GM23338 (cell line): Measurements from ENCODE around the gene APP. TPM values are rescaled to one million over a fixed set of nuclear protein-coding genes. Genes with fewer than 3 reads are reported as not detected.

Experiments used
- ATAC-seq: fragments of 200-7000 bp; cut with Tn5 transposase; 3 replicates; pipeline ENCODE4 v1.9.1; 2020
- DNase-seq: peaks from one replicate; pipeline ENCODE4 v3.0.0-alpha.2; 2015; ENCODE audit warnings: low spot score
- H2AFZ ChIP-seq: fragments of 200-600 bp; sonication (generic); 2 replicates; pipeline ENCODE4 v1.8.0; 2016; ENCODE audit warnings: antibody characterized with exemption, mild to moderate bottlenecking, moderate library complexity
- H3F3A ChIP-seq: fragments of 200-600 bp; sonication (generic); replicated peaks from 2 replicates; pipeline ENCODE4 v1.8.0; 2017; ENCODE audit warnings: antibody characterized with exemption, mixed run types, low read depth
- H3K27ac ChIP-seq: fragments of 200-600 bp; sonication (generic); 2 replicates; pipeline ENCODE4 v1.6.1; 2016; ENCODE audit warnings: low read depth
- H3K27me3 ChIP-seq: fragments of 200-600 bp; sonication (generic); 2 replicates; pipeline ENCODE4 v1.8.0; 2016; ENCODE audit warnings: mild to moderate bottlenecking, mixed run types, moderate library complexity; ENCODE audit not compliant: insufficient read depth
- H3K36me3 ChIP-seq: fragments of 200-600 bp; sonication (generic); 2 replicates; pipeline ENCODE4 v1.8.0; 2016; ENCODE audit warnings: mild to moderate bottlenecking; ENCODE audit not compliant: insufficient read depth
- H3K4me1 ChIP-seq: fragments of 200-600 bp; sonication (generic); 2 replicates; pipeline ENCODE4 v1.8.0; 2016; ENCODE audit warnings: mild to moderate bottlenecking, moderate library complexity; ENCODE audit not compliant: insufficient read depth
- H3K4me2 ChIP-seq: fragments of 200-600 bp; sonication (generic); 2 replicates; pipeline ENCODE4 v1.7.1; 2017; ENCODE audit warnings: mixed run types
- H3K4me3 ChIP-seq: fragments of 200-600 bp; sonication (generic); 2 replicates; pipeline ENCODE4 v1.6.1; 2016; ENCODE audit warnings: mixed run types
- H3K79me2 ChIP-seq: fragments of 200-600 bp; sonication (generic); replicated peaks from 2 replicates; pipeline ENCODE4 v1.8.0; 2017; ENCODE audit warnings: mild to moderate bottlenecking; ENCODE audit not compliant: insufficient read depth
- H3K9me2 ChIP-seq: fragments of 200-600 bp; sonication (generic); 2 replicates; pipeline ENCODE4 v1.8.0; 2017; ENCODE audit not compliant: insufficient read depth
- H4K20me1 ChIP-seq: fragments of 200-600 bp; sonication (generic); replicated peaks from 2 replicates; pipeline ENCODE4 v1.8.0; 2017; ENCODE audit warnings: mild to moderate bottlenecking; ENCODE audit not compliant: insufficient read depth
- H3K27ac Mint-ChIP-seq: 2 replicates; pipeline ENCODE4 v1.8.0; 2020; ENCODE audit warnings: inconsistent platforms, mild to moderate bottlenecking, moderate library complexity, mixed read lengths
- H3K27me3 Mint-ChIP-seq: 3 replicates; pipeline ENCODE4 v1.8.0; 2022; ENCODE audit warnings: low read depth, mild to moderate bottlenecking, moderate library complexity, mixed read lengths, inconsistent platforms; ENCODE audit not compliant: insufficient read depth, poor library complexity
- H3K36me3 Mint-ChIP-seq: 3 replicates; pipeline ENCODE4 v1.8.0; 2021; ENCODE audit warnings: low read depth, mild to moderate bottlenecking, inconsistent platforms, moderate library complexity, mixed read lengths
- H3K4me1 Mint-ChIP-seq: 3 replicates; pipeline ENCODE4 v1.8.0; 2020; ENCODE audit warnings: mild to moderate bottlenecking, inconsistent platforms, mixed read lengths
- H3K4me3 Mint-ChIP-seq: 3 replicates; pipeline ENCODE4 v1.8.0; 2021; ENCODE audit warnings: moderate library complexity, mild to moderate bottlenecking, inconsistent platforms, mixed read lengths
- H3K9me3 Mint-ChIP-seq: 3 replicates; pipeline ENCODE4 v1.8.0; 2020; ENCODE audit warnings: moderate library complexity, mild to moderate bottlenecking, inconsistent platforms, mixed read lengths
- ZNF114 ChIP-seq: fragments of 250-450 bp; sonication (Bioruptor Pico); IDR thresholded peaks from 2 replicates; pipeline ENCODE4 v1.5.0; 2020; ENCODE audit warnings: mild to moderate bottlenecking, moderate library complexity
- ZNF331 ChIP-seq: fragments of 250-450 bp; sonication (Bioruptor Pico); IDR thresholded peaks from 2 replicates; pipeline ENCODE4 v1.5.0; 2020; ENCODE audit warnings: low read depth, mild to moderate bottlenecking, moderate library complexity
- polyA plus RNA-seq: library from polyadenylated mRNA; unstranded; fragments of >200 nt; fragmentation: Nextera tagmentation; extraction: Ambion mirVana; gene quantifications from 2 replicates; pipeline ENCODE4 v1.2.1, GENCODE V29; 2016
- total RNA-seq: library from RNA; depleted of rRNA; stranded (reverse); fragments of >200 nt; shearing (Covaris generic); gene quantifications from 2 replicates; pipeline ENCODE4 v1.2.3, GENCODE V29; 2014
- TF ChIP-seq, protein P1 (sequence below): fragments of 250-450 bp; sonication (Bioruptor Pico); IDR thresholded peaks from 2 replicates; pipeline ENCODE4 v1.5.0; 2020; ENCODE audit warnings: mild to moderate bottlenecking, moderate library complexity
- TF ChIP-seq, protein P2 (sequence below), 2 experiments: fragments of 200-600 bp in 1 of 2; sonication (generic) in 1 of 2; conservative IDR thresholded peaks; 2 replicates each; pipeline versions ENCODE4 v1.5.1 to v1.6.1; 2016 to 2017; ENCODE audit warnings: antibody characterized with exemption in 2 of 2, low read depth in 2 of 2, mild to moderate bottlenecking in 2 of 2, moderate library complexity in 1 of 2

APP gene
- total and polyA plus RNA-seq, 2 experiments from 2014 or later = 69.4 to 444 TPM

DNA sequence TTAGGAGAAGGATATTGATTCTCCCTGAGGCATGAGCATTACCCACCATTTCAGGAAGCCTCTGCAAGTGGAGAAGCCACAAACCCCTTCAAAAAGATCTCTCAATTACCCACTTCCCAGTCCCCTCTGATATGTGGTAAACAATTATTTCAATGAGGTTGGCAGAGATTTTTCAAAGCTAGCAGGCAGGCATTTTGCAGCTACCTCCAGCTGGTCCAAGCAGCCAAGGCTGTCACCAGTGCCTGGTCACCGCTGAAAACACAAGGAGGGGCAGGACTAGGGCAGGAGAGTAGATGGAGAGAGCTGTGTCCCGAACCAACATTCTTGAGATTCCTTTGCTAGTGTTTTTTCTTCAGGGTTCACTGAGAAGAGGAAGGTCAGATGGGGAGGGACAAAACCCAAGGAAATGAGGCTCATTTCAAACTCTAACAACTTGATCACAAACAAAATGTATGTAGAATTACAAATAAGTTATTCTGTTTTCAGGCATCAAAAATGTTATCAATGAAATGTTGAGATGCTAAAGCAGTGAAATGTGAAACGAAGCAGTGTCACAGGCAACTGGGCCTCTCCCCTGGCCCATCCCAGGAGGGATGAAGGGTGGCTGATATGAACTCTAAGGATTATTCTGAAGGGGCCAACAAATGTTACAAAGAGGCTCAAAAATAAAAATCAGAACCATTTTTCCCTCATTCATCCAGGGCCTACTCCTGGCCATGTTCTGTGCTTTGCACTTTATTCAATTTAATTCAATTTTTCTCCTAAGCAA lies 22.3 kb downstream of the APP start:
- peak overlapping the region; percentile 50 for H3K4me2 ChIP-seq
- H3K4me1 Mint-ChIP-seq = peaks cover 56% of the 10 kb centered on the region
- peaks cover 4% of the 10 kb centered on the region for H3K27me3 Mint-ChIP-seq
- H3K27ac Mint-ChIP-seq = peak overlapping the region; percentile 95
- H3K36me3 ChIP-seq = no peaks in the 10 kb centered on the region
- peaks cover 47% of the 10 kb centered on the region for H4K20me1 ChIP-seq
- H3K9me2 ChIP-seq = no peaks in the 10 kb centered on the region
- H3K4me3 ChIP-seq = 0 out of 2 replicates have a peak overlapping the region, but pooled peaks have one; percentile 4
- peak overlapping the region; percentile 85 for H3K27ac ChIP-seq
- no peaks in the 10 kb centered on the region for H3F3A ChIP-seq
- TF ChIP-seq ZNF331 (no peak), ZNF114 (CRISPR knock-in tag) (no peak)
- TF ChIP-seq, protein P1, sequence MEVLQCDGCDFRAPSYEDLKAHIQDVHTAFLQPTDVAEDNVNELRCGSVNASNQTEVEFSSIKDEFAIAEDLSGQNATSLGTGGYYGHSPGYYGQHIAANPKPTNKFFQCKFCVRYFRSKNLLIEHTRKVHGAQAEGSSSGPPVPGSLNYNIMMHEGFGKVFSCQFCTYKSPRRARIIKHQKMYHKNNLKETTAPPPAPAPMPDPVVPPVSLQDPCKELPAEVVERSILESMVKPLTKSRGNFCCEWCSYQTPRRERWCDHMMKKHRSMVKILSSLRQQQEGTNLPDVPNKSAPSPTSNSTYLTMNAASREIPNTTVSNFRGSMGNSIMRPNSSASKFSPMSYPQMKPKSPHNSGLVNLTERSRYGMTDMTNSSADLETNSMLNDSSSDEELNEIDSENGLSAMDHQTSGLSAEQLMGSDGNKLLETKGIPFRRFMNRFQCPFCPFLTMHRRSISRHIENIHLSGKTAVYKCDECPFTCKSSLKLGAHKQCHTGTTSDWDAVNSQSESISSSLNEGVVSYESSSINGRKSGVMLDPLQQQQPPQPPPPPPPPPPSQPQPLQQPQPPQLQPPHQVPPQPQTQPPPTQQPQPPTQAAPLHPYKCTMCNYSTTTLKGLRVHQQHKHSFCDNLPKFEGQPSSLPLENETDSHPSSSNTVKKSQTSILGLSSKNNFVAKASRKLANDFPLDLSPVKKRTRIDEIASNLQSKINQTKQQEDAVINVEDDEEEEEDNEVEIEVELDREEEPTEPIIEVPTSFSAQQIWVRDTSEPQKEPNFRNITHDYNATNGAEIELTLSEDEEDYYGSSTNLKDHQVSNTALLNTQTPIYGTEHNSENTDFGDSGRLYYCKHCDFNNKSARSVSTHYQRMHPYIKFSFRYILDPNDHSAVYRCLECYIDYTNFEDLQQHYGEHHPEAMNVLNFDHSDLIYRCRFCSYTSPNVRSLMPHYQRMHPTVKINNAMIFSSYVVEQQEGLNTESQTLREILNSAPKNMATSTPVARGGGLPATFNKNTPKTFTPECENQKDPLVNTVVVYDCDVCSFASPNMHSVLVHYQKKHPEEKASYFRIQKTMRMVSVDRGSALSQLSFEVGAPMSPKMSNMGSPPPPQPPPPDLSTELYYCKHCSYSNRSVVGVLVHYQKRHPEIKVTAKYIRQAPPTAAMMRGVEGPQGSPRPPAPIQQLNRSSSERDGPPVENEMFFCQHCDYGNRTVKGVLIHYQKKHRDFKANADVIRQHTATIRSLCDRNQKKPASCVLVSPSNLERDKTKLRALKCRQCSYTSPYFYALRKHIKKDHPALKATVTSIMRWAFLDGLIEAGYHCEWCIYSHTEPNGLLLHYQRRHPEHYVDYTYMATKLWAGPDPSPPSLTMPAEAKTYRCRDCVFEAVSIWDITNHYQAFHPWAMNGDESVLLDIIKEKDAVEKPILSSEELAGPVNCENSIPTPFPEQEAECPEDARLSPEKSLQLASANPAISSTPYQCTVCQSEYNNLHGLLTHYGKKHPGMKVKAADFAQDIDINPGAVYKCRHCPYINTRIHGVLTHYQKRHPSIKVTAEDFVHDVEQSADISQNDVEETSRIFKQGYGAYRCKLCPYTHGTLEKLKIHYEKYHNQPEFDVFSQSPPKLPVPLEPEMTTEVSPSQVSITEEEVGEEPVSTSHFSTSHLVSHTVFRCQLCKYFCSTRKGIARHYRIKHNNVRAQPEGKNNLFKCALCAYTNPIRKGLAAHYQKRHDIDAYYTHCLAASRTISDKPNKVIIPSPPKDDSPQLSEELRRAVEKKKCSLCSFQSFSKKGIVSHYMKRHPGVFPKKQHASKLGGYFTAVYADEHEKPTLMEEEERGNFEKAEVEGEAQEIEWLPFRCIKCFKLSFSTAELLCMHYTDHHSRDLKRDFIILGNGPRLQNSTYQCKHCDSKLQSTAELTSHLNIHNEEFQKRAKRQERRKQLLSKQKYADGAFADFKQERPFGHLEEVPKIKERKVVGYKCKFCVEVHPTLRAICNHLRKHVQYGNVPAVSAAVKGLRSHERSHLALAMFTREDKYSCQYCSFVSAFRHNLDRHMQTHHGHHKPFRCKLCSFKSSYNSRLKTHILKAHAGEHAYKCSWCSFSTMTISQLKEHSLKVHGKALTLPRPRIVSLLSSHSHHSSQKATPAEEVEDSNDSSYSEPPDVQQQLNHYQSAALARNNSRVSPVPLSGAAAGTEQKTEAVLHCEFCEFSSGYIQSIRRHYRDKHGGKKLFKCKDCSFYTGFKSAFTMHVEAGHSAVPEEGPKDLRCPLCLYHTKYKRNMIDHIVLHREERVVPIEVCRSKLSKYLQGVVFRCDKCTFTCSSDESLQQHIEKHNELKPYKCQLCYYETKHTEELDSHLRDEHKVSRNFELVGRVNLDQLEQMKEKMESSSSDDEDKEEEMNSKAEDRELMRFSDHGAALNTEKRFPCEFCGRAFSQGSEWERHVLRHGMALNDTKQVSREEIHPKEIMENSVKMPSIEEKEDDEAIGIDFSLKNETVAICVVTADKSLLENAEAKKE (CRISPR knock-in tag) = peak; percentile 73; the same call in 1 of the 2 replicates
- TF ChIP-seq, protein P2, sequence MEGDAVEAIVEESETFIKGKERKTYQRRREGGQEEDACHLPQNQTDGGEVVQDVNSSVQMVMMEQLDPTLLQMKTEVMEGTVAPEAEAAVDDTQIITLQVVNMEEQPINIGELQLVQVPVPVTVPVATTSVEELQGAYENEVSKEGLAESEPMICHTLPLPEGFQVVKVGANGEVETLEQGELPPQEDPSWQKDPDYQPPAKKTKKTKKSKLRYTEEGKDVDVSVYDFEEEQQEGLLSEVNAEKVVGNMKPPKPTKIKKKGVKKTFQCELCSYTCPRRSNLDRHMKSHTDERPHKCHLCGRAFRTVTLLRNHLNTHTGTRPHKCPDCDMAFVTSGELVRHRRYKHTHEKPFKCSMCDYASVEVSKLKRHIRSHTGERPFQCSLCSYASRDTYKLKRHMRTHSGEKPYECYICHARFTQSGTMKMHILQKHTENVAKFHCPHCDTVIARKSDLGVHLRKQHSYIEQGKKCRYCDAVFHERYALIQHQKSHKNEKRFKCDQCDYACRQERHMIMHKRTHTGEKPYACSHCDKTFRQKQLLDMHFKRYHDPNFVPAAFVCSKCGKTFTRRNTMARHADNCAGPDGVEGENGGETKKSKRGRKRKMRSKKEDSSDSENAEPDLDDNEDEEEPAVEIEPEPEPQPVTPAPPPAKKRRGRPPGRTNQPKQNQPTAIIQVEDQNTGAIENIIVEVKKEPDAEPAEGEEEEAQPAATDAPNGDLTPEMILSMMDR (conservative IDR thresholded peaks at IDR 0.05; ENCODE audit: low read depth in 2 of 2) = no peak
- H3K36me3 Mint-ChIP-seq = peaks cover 41% of the 10 kb centered on the region; the same call in 2 of the 3 replicates
- no peaks in the 10 kb centered on the region for H3K9me3 Mint-ChIP-seq
- peak; percentile 94 for ATAC-seq
- peaks cover 45% of the 10 kb centered on the region for H3K4me1 ChIP-seq
- H3K27me3 ChIP-seq = no peaks in the 10 kb centered on the region
- H3K4me3 Mint-ChIP-seq = peak overlapping the region; percentile 44; the same call in 2 of the 3 replicates
- DNase-seq = peak; percentile 90
- H3K79me2 ChIP-seq = peaks cover 96% of the 10 kb centered on the region
- no peak overlapping the region for H2AFZ ChIP-seq
